Measurements from ENCODE around the gene FMO2.

DNA sequence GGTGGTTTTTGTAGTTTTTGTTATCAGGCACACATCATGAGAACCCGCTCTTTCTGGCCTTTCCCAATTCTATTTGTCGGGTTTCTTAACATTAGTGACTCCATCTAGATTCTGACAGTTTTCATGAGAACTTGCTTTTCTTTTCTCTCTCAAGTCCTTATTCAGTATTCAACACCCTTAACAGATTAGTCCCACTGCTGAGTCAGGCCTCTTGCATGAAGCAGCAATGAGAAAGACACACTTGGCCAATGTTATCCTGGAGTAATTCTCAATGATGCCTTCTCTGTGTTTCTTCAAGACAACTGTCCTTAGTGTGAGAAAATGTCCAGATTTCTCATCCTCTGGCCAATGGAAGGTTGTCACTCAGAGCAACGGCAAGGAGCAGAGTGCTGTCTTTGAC is 11.3 kb downstream of the FMO2 start:
- no peak for TF ChIP-seq POLR2A (IDR thresholded peaks at IDR 0.05)
- TF ChIP-seq, protein P1, sequence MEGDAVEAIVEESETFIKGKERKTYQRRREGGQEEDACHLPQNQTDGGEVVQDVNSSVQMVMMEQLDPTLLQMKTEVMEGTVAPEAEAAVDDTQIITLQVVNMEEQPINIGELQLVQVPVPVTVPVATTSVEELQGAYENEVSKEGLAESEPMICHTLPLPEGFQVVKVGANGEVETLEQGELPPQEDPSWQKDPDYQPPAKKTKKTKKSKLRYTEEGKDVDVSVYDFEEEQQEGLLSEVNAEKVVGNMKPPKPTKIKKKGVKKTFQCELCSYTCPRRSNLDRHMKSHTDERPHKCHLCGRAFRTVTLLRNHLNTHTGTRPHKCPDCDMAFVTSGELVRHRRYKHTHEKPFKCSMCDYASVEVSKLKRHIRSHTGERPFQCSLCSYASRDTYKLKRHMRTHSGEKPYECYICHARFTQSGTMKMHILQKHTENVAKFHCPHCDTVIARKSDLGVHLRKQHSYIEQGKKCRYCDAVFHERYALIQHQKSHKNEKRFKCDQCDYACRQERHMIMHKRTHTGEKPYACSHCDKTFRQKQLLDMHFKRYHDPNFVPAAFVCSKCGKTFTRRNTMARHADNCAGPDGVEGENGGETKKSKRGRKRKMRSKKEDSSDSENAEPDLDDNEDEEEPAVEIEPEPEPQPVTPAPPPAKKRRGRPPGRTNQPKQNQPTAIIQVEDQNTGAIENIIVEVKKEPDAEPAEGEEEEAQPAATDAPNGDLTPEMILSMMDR (IDR thresholded peaks at IDR 0.05 in 4 of 5, conservative IDR thresholded peaks at IDR 0.05 in 1 of 5) = no peak

Data from gastrocnemius medialis (tissue), 4 donors.